DND-41 (cell line): ENCODE results near the gene SCPEP1.

Experiments
- ATAC-seq: fragments of 200-7000 bp; cut with Tn5 transposase; 3 replicates; pipeline ENCODE4 v1.9.1; 2021; ENCODE audit warnings: low read depth; ENCODE audit not compliant: insufficient read depth
- DNase-seq: peaks from one replicate; pipeline ENCODE4 v3.0.0-alpha.2; 2020
- H2AFZ ChIP-seq: 2 replicates; pipeline ENCODE4 v1.6.0; 2012; ENCODE audit warnings: low read depth, low read length
- H3K27ac ChIP-seq: 2 replicates; pipeline ENCODE4 v1.5.1; 2012; ENCODE audit warnings: low read length, inconsistent platforms
- H3K27me3 ChIP-seq: fragments of 200-600 bp; sonication (generic); 2 replicates; pipeline ENCODE4 v1.6.0; 2012; ENCODE audit warnings: low read length, mild to moderate bottlenecking, inconsistent platforms; ENCODE audit not compliant: insufficient read depth, poor library complexity
- H3K36me3 ChIP-seq: 2 replicates; pipeline ENCODE4 v1.5.1; 2012; ENCODE audit warnings: low read length, inconsistent platforms; ENCODE audit not compliant: insufficient read depth
- H3K4me1 ChIP-seq: 2 replicates; pipeline ENCODE4 v1.5.1; 2012; ENCODE audit warnings: mild to moderate bottlenecking, low read length; ENCODE audit not compliant: insufficient read depth
- H3K4me2 ChIP-seq: 2 replicates; pipeline ENCODE4 v1.6.0; 2012; ENCODE audit warnings: mild to moderate bottlenecking, moderate library complexity, low read length, inconsistent platforms; ENCODE audit not compliant: insufficient read depth
- H3K4me3 ChIP-seq, 2 experiments: fragments of 200-600 bp in 1 of 2; shearing (Covaris generic) in 1 of 2; 2 replicates each; pipeline ENCODE4 v1.5.1; 2012 to 2016; ENCODE audit warnings: inconsistent platforms in 2 of 2, low read length in 2 of 2, mild to moderate bottlenecking in 2 of 2, low read depth in 1 of 2, moderate library complexity in 1 of 2
- H3K79me2 ChIP-seq: 2 replicates; pipeline ENCODE4 v1.6.0; 2012; ENCODE audit warnings: low read length, inconsistent platforms; ENCODE audit not compliant: insufficient read depth
- H3K9ac ChIP-seq: 2 replicates; pipeline ENCODE4 v1.6.0; 2012; ENCODE audit warnings: low read depth, mild to moderate bottlenecking, inconsistent platforms, low read length, moderate library complexity
- H3K9me3 ChIP-seq: 2 replicates; pipeline ENCODE4 v1.5.1; 2012; ENCODE audit warnings: low read length, moderate library complexity, mild to moderate bottlenecking, inconsistent platforms; ENCODE audit not compliant: insufficient read depth, severe bottlenecking
- H4K20me1 ChIP-seq: 2 replicates; pipeline ENCODE4 v1.6.0; 2012; ENCODE audit warnings: low read length; ENCODE audit not compliant: insufficient read depth
- EZH2 ChIP-seq: IDR thresholded peaks from 3 replicates; pipeline ENCODE4 v1.6.1; 2012; ENCODE audit warnings: borderline replicate concordance, low read depth, mild to moderate bottlenecking, moderate library complexity, low read length, inconsistent platforms; ENCODE audit not compliant: severe bottlenecking
- TF ChIP-seq, protein P1 (sequence below): IDR thresholded peaks from 2 replicates; pipeline ENCODE4 v1.5.1; 2012; ENCODE audit warnings: borderline replicate concordance, low read length, moderate library complexity, mild to moderate bottlenecking; ENCODE audit not compliant: poor library complexity, severe bottlenecking; ENCODE audit errors: extremely low read depth

The SCPEP1 gene

GRCh38 chr17:57048096-57048495 is 70.2 kb downstream of the SCPEP1 start:
- no peak overlapping the region for H3K4me2 ChIP-seq
- H3K4me1 ChIP-seq = no peaks in the 10 kb centered on the region
- no peak for TF ChIP-seq EZH2
- TF ChIP-seq, protein P1, sequence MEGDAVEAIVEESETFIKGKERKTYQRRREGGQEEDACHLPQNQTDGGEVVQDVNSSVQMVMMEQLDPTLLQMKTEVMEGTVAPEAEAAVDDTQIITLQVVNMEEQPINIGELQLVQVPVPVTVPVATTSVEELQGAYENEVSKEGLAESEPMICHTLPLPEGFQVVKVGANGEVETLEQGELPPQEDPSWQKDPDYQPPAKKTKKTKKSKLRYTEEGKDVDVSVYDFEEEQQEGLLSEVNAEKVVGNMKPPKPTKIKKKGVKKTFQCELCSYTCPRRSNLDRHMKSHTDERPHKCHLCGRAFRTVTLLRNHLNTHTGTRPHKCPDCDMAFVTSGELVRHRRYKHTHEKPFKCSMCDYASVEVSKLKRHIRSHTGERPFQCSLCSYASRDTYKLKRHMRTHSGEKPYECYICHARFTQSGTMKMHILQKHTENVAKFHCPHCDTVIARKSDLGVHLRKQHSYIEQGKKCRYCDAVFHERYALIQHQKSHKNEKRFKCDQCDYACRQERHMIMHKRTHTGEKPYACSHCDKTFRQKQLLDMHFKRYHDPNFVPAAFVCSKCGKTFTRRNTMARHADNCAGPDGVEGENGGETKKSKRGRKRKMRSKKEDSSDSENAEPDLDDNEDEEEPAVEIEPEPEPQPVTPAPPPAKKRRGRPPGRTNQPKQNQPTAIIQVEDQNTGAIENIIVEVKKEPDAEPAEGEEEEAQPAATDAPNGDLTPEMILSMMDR = no peak
- no peak overlapping the region for H2AFZ ChIP-seq
- no peak for ATAC-seq
- no peaks in the 10 kb centered on the region for H3K36me3 ChIP-seq
- H4K20me1 ChIP-seq = no peaks in the 10 kb centered on the region
- H3K27ac ChIP-seq = no peak overlapping the region
- H3K9me3 ChIP-seq = no peaks in the 10 kb centered on the region
- H3K27me3 ChIP-seq = peaks cover 3% of the 10 kb centered on the region
- no peak overlapping the region for H3K9ac ChIP-seq
- H3K4me3 ChIP-seq = no peak overlapping the region
- no peaks in the 10 kb centered on the region for H3K79me2 ChIP-seq
- DNase-seq = no peak

GRCh38 chr17:57050306-57050705 is 72.4 kb downstream of the SCPEP1 start:
- DNase-seq (no peak), ATAC-seq (no peak)
- no peak overlapping the region for H3K4me3 ChIP-seq
- H3K36me3 ChIP-seq = no peaks in the 10 kb centered on the region
- no peak overlapping the region for H2AFZ ChIP-seq
- H4K20me1 ChIP-seq = no peaks in the 10 kb centered on the region
- H3K9ac ChIP-seq = no peak overlapping the region
- no peak overlapping the region for H3K4me2 ChIP-seq
- no peak for TF ChIP-seq EZH2
- TF ChIP-seq, protein P1 = no peak
- peaks cover 9% of the 10 kb centered on the region for H3K4me1 ChIP-seq
- no peaks in the 10 kb centered on the region for H3K79me2 ChIP-seq
- no peaks in the 10 kb centered on the region for H3K9me3 ChIP-seq
- peaks cover 3% of the 10 kb centered on the region for H3K27me3 ChIP-seq
- H3K27ac ChIP-seq = no peak overlapping the region

- ATAC-seq (no peak), DNase-seq (no peak)
- peaks cover 9% of the 10 kb centered on the region for H3K4me1 ChIP-seq
- no peak overlapping the region for H3K9ac ChIP-seq
- no peak overlapping the region for H3K27ac ChIP-seq
- no peak overlapping the region for H2AFZ ChIP-seq
- no peaks in the 10 kb centered on the region for H4K20me1 ChIP-seq
- H3K27me3 ChIP-seq = peaks cover 3% of the 10 kb centered on the region
- H3K4me3 ChIP-seq = no peak overlapping the region
- TF ChIP-seq EZH2 = no peak
- no peak overlapping the region for H3K4me2 ChIP-seq
- H3K79me2 ChIP-seq = no peaks in the 10 kb centered on the region
- no peaks in the 10 kb centered on the region for H3K9me3 ChIP-seq
- no peaks in the 10 kb centered on the region for H3K36me3 ChIP-seq
These were observed 74.0 kb downstream of the SCPEP1 start for GRCh38 chr17:57051886-57052361.
